Activated CD4-positive, CD25-positive, alpha-beta regulatory T cell treated with anti-CD3 and anti-CD28 coated beads, Interleukin-2, amount 50 U/mL, for 72 hours (primary cell): ENCODE data around the gene WDR38.

ENCODE experiments used
- DNase-seq: peaks from one replicate; pipeline ENCODE4 v3.0.0; 2021

The WDR38 gene

GRCh38 chr9:124852829-124853531 lies at the start of gene WDR38:
Gene WDR38 (plus strand): TSS chr9:124853460. CDS start chr9:124853532, 72 bp downstream.
- peak; percentile 86 for DNase-seq

- no peak for DNase-seq
These were observed 49.3 kb upstream of the WDR38 start for GRCh38 chr9:124803911-124804310.

- no peak for DNase-seq
These were observed 48.1 kb upstream of the WDR38 start for GRCh38 chr9:124805186-124805585.

GRCh38 chr9:124808246-124808956 lies 44.9 kb upstream of the WDR38 start:
- no peak for DNase-seq

- no peak for DNase-seq
These were observed 44.0 kb upstream of the WDR38 start for GRCh38 chr9:124809211-124809610.

GRCh38 chr9:124809741-124810500 lies 43.3 kb upstream of the WDR38 start:
- no peak for DNase-seq

GRCh38 chr9:124810663-124811355 lies 42.5 kb upstream of the WDR38 start:
- DNase-seq: no peak

- DNase-seq: no peak
These were observed 40.8 kb upstream of the WDR38 start for GRCh38 chr9:124812441-124812876.

GRCh38 chr9:124813041-124813440 lies 40.2 kb upstream of the WDR38 start:
- DNase-seq: no peak

- no peak for DNase-seq
These were observed 39.6 kb upstream of the WDR38 start for GRCh38 chr9:124813501-124814163.

- no peak for DNase-seq
These were observed 39.1 kb upstream of the WDR38 start for GRCh38 chr9:124814164-124814535.

GRCh38 chr9:124815601-124816000 lies 37.7 kb upstream of the WDR38 start:
- no peak for DNase-seq

- peak; percentile 44 for DNase-seq
These were observed 34.6 kb upstream of the WDR38 start for GRCh38 chr9:124818431-124819281.

GRCh38 chr9:124820698-124821623 lies 32.3 kb upstream of the WDR38 start:
- DNase-seq: no peak

GRCh38 chr9:124828489-124829333 lies 24.5 kb upstream of the WDR38 start:
- no peak for DNase-seq

GRCh38 chr9:124829334-124829669 lies 24.0 kb upstream of the WDR38 start:
- no peak for DNase-seq

- DNase-seq: no peak
These were observed 22.7 kb upstream of the WDR38 start for GRCh38 chr9:124830593-124830992.

- DNase-seq: no peak
These were observed 21.5 kb upstream of the WDR38 start for GRCh38 chr9:124831642-124832364.

GRCh38 chr9:124834591-124834990 lies 18.7 kb upstream of the WDR38 start:
- no peak for DNase-seq
